GM21786 (cell line): ENCODE data around the gene CRYBG1.
"Not testable (repeated sequence)": the region's sequence is repeated elsewhere in the genome, so short reads cannot be mapped to it uniquely, and the experiment has no call there.

Experiments
- ATAC-seq: cut with Tn5 transposase; IDR thresholded peaks from one replicate; pipeline ENCODE4 v1.9.1; 2021; ENCODE audit not compliant: unreplicated experiment

CRYBG1 gene

GRCh38 chr6:106373502-106374239, 13.2 kb downstream of the CRYBG1 start:
- ATAC-seq: no peak

GRCh38 chr6:106377061-106377540, 16.6 kb downstream of the CRYBG1 start:
- no peak for ATAC-seq

GRCh38 chr6:106379951-106380350, 19.4 kb downstream of the CRYBG1 start:
- ATAC-seq: no peak

- ATAC-seq: no peak
Observed at GRCh38 chr6:106380407-106380806, 19.9 kb downstream of the CRYBG1 start.

GRCh38 chr6:106381223-106381622, 20.7 kb downstream of the CRYBG1 start:
- ATAC-seq: no peak

- no peak for ATAC-seq
Observed at GRCh38 chr6:106381881-106382280, 21.4 kb downstream of the CRYBG1 start.

GRCh38 chr6:106383573-106383972, 23.1 kb downstream of the CRYBG1 start:
- ATAC-seq: no peak

- no peak for ATAC-seq
Observed at GRCh38 chr6:106385530-106385929, 25.0 kb downstream of the CRYBG1 start.

GRCh38 chr6:106387875-106388274, 27.4 kb downstream of the CRYBG1 start:
- no peak for ATAC-seq

- no peak for ATAC-seq
Observed at GRCh38 chr6:106390088-106390487, 29.6 kb downstream of the CRYBG1 start.

GRCh38 chr6:106396426-106397220, 36.1 kb downstream of the CRYBG1 start:
- no peak for ATAC-seq

GRCh38 chr6:106397431-106397830, 36.9 kb downstream of the CRYBG1 start:
- ATAC-seq: no peak

- ATAC-seq: no peak
Observed at GRCh38 chr6:106398621-106399020, 38.1 kb downstream of the CRYBG1 start.

- ATAC-seq: not testable (repeated sequence)
Observed at GRCh38 chr6:106405044-106405443, 44.5 kb downstream of the CRYBG1 start.

GRCh38 chr6:106411056-106411455, 50.5 kb downstream of the CRYBG1 start:
- no peak for ATAC-seq

GRCh38 chr6:106411643-106412200, 51.2 kb downstream of the CRYBG1 start:
- no peak for ATAC-seq

GRCh38 chr6:106413016-106413415, 52.5 kb downstream of the CRYBG1 start:
- ATAC-seq: no peak

- ATAC-seq: no peak
Observed at GRCh38 chr6:106413722-106414121, 53.2 kb downstream of the CRYBG1 start.

GRCh38 chr6:106415921-106416320, 55.4 kb downstream of the CRYBG1 start:
- ATAC-seq: no peak

GRCh38 chr6:106417572-106418147, 57.1 kb downstream of the CRYBG1 start:
- no peak for ATAC-seq

- ATAC-seq: no peak
Observed at GRCh38 chr6:106419900-106420613, 59.5 kb downstream of the CRYBG1 start.
